ENCODE results near the gene C2orf72.

Gene C2orf72

DNA sequence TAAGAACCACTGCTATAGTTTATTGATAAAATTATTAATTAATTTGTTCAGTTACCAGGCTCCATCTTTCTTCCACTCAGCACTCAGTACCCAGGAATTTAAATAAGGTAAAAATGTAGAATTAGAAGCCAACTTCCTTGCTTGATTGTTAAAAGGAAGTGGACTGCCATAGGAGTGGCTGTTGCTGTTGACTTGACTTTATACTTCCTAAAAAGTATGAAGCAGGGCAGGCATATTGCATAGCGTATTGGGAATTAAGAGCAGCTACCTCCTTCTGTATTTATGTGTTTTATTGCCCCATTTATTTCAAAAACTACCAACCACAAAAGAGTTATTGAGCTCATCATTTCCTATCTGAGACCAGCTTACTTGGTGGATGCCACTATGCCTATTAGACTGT lies 47.2 kb downstream of the C2orf72 start:
- H3K4me1 ChIP-seq (ENCODE audit: control insufficient read depth, insufficient read depth, low read length): no peaks in the 10 kb centered on the region
- no peaks in the 10 kb centered on the region for H3K9me3 ChIP-seq (ENCODE audit: control insufficient read depth in 2 of 2, low read length in 2 of 2)
- no peak overlapping the region for H3K9ac ChIP-seq (ENCODE audit: low read length in 2 of 2)
- H3K36me3 ChIP-seq (ENCODE audit: control insufficient read depth in 2 of 2, insufficient read depth in 2 of 2, low read length in 2 of 2): peaks cover 44 to 53% of the 10 kb centered on the region in 2 donors
- no peak overlapping the region for H3K27ac ChIP-seq (ENCODE audit: low read length)
- H3K4me3 ChIP-seq (ENCODE audit: low read length in 2 of 2): no peak overlapping the region
- H3K27me3 ChIP-seq (ENCODE audit: control insufficient read depth in 1 of 2, insufficient read depth in 2 of 2, low read length in 2 of 2): no peaks in the 10 kb centered on the region

DNA sequence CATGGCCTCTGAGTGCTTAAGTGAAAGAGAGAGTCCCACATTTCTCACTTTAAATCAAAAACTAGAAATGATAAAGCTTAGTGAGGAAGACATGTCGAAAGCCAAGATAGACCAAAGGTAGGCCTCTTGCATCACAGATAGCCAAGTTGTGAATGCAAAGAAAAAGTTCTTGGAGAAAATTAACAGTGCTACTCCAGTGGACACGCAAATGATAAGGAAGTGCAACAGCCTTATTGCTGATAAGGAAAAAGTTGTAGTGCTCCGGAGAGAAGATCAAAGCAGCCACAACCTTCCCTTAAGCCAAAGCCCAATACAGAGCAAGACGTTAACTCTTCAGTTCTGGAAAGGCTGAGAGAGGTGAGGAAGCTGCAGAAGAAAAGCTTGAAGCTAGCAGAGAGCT lies 51.4 kb downstream of the C2orf72 start:
- Histone ChIP-seq H3K4me1 (ENCODE audit: control insufficient read depth, insufficient read depth, low read length) (no peaks in the 10 kb centered on the region), H3K4me3 (ENCODE audit: low read length in 2 of 2) (no peak overlapping the region), H3K27ac (ENCODE audit: low read length) (no peak overlapping the region), H3K9ac (ENCODE audit: low read length in 2 of 2) (no peak overlapping the region), H3K27me3 (ENCODE audit: control insufficient read depth in 1 of 2, insufficient read depth in 2 of 2, low read length in 2 of 2) (no peaks in the 10 kb centered on the region), H3K36me3 (ENCODE audit: control insufficient read depth in 2 of 2, insufficient read depth in 2 of 2, low read length in 2 of 2) (peaks cover 23 to 35% of the 10 kb centered on the region in 2 donors), H3K9me3 (ENCODE audit: control insufficient read depth in 2 of 2, low read length in 2 of 2) (no peaks in the 10 kb centered on the region)

DNA sequence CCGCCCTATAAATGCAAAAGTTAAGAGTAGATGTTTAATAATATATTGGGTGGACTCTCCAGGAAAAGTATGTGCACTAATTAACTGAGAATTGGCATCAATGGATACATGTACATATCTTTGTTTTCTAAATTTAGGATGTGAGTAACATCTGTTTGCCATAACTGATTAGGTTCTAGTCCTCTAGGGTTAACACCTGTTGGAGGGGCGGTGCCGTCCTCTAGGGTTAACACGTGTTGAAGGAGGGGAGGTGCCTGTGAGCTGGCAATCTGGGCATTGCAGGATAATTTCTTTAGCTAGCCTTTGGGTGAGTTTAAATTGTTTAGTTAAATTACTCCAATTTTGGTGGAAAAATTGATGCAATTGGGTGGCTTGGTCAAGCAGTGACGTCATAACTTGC lies 56.6 kb downstream of the C2orf72 start:
- H3K9ac ChIP-seq (ENCODE audit: low read length in 2 of 2): no peak overlapping the region
- H3K4me3 ChIP-seq (ENCODE audit: low read length in 2 of 2): no peak overlapping the region
- no peaks in the 10 kb centered on the region for H3K9me3 ChIP-seq (ENCODE audit: control insufficient read depth in 2 of 2, low read length in 2 of 2)
- H3K4me1 ChIP-seq (ENCODE audit: control insufficient read depth, insufficient read depth, low read length): no peaks in the 10 kb centered on the region
- H3K27ac ChIP-seq (ENCODE audit: low read length): no peak overlapping the region
- H3K27me3 ChIP-seq (ENCODE audit: control insufficient read depth in 1 of 2, insufficient read depth in 2 of 2, low read length in 2 of 2): no peaks in the 10 kb centered on the region
- H3K36me3 ChIP-seq (ENCODE audit: control insufficient read depth in 2 of 2, insufficient read depth in 2 of 2, low read length in 2 of 2): peaks cover 3 to 16% of the 10 kb centered on the region in 2 donors

DNA sequence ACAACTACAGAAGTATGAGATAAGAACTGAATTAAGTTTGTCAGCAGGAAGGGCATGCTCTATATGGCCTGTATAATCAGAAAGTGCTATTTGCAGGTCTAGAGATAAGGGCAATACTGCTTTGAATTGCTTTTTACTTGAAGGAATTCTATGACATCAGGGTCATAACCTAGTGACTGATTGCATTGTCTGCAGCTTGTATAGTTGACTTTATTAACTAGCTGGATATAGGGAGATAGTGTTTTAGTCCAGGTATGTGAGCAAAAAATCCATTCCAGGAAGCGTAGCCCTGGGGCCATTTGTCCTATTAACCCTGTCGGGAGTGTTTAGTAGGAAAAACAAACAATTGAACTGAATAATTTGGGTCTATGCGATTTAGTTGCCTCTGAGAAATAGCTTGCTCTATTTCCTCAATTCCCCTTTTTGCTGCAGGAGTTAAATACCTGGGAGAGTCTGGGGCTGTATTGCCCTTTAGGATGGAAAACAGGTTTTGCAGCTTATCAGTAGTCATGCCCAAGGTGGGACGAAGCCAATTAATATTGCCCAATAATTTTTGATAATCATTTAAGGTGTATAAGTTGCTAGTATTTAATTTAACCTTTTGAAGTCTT lies 57.5 kb downstream of the C2orf72 start:
- Histone ChIP-seq H3K9ac (ENCODE audit: low read length in 2 of 2) (no peak overlapping the region), H3K4me3 (ENCODE audit: low read length in 2 of 2) (no peak overlapping the region), H3K36me3 (ENCODE audit: control insufficient read depth in 2 of 2, insufficient read depth in 2 of 2, low read length in 2 of 2) (peaks cover 3 to 16% of the 10 kb centered on the region in 2 donors), H3K27me3 (ENCODE audit: control insufficient read depth in 1 of 2, insufficient read depth in 2 of 2, low read length in 2 of 2) (no peaks in the 10 kb centered on the region), H3K4me1 (ENCODE audit: control insufficient read depth, insufficient read depth, low read length) (no peaks in the 10 kb centered on the region), H3K27ac (ENCODE audit: low read length) (no peak overlapping the region), H3K9me3 (ENCODE audit: control insufficient read depth in 2 of 2, low read length in 2 of 2) (peaks cover 2 to 3% of the 10 kb centered on the region in 2 donors)
